Iris pigment epithelial cell (primary cell): ENCODE measurements around the gene CDC20.

ENCODE experiments used
- DNase-seq: peaks from one replicate; pipeline ENCODE4 v3.0.0-alpha.2; 2011; ENCODE audit warnings: low read depth

CDC20 gene

GRCh38 chr1:43329995-43330751 lies 28.6 kb upstream of the CDC20 start:
- DNase-seq, result peak; percentile 82

GRCh38 chr1:43331688-43332087 lies 27.1 kb upstream of the CDC20 start:
- no peak for DNase-seq

GRCh38 chr1:43334453-43335205 lies 24.2 kb upstream of the CDC20 start:
- DNase-seq, result no peak

GRCh38 chr1:43337588-43337987 lies 21.2 kb upstream of the CDC20 start, which contains the start of gene MPL:
Gene MPL, plus strand, starts transcription at chr1:43337818. Its CDS starts 31 bp downstream, at chr1:43337849.
- DNase-seq, result no peak

- DNase-seq, result no peak
Observed at GRCh38 chr1:43338001-43338400, 20.8 kb upstream of the CDC20 start.

GRCh38 chr1:43339584-43340232 lies 19.1 kb upstream of the CDC20 start:
- DNase-seq, result no peak

- DNase-seq, result no peak
Observed at GRCh38 chr1:43340559-43340958, 18.2 kb upstream of the CDC20 start.

GRCh38 chr1:43344267-43344850 lies 14.4 kb upstream of the CDC20 start:
- DNase-seq, result no peak

- no peak for DNase-seq
Observed at GRCh38 chr1:43345120-43345519, 13.7 kb upstream of the CDC20 start.

GRCh38 chr1:43346636-43347035 lies 12.1 kb upstream of the CDC20 start:
- DNase-seq, result no peak

GRCh38 chr1:43348343-43348808 lies 10.4 kb upstream of the CDC20 start:
- no peak for DNase-seq

GRCh38 chr1:43348809-43349593 lies 9.8 kb upstream of the CDC20 start:
- DNase-seq, result peak; percentile 65

GRCh38 chr1:43349594-43350306 lies 9.0 kb upstream of the CDC20 start:
- peak; percentile 88 for DNase-seq

GRCh38 chr1:43350976-43351375 lies 7.8 kb upstream of the CDC20 start:
- no peak for DNase-seq

GRCh38 chr1:43351421-43352350 lies 7.1 kb upstream of the CDC20 start:
- no peak for DNase-seq

- no peak for DNase-seq
Observed at GRCh38 chr1:43352351-43352705, 6.5 kb upstream of the CDC20 start.

GRCh38 chr1:43352881-43353280 lies 5.9 kb upstream of the CDC20 start:
- no peak for DNase-seq

- no peak for DNase-seq
Observed at GRCh38 chr1:43354471-43354870, 4.3 kb upstream of the CDC20 start.

GRCh38 chr1:43354936-43355335 lies 3.8 kb upstream of the CDC20 start:
- no peak for DNase-seq

GRCh38 chr1:43357251-43357650 lies 1.5 kb upstream of the CDC20 start:
- no peak for DNase-seq
